GM18858 (cell line): ENCODE results near the gene APLP2.
"Not testable (repeated sequence)": the region's sequence is repeated elsewhere in the genome, so short reads cannot be mapped to it uniquely, and the experiment has no call there.

Source experiments
- ATAC-seq: cut with Tn5 transposase; IDR thresholded peaks from one replicate; pipeline ENCODE4 v1.9.1; 2021; ENCODE audit not compliant: unreplicated experiment

Gene APLP2

DNA sequence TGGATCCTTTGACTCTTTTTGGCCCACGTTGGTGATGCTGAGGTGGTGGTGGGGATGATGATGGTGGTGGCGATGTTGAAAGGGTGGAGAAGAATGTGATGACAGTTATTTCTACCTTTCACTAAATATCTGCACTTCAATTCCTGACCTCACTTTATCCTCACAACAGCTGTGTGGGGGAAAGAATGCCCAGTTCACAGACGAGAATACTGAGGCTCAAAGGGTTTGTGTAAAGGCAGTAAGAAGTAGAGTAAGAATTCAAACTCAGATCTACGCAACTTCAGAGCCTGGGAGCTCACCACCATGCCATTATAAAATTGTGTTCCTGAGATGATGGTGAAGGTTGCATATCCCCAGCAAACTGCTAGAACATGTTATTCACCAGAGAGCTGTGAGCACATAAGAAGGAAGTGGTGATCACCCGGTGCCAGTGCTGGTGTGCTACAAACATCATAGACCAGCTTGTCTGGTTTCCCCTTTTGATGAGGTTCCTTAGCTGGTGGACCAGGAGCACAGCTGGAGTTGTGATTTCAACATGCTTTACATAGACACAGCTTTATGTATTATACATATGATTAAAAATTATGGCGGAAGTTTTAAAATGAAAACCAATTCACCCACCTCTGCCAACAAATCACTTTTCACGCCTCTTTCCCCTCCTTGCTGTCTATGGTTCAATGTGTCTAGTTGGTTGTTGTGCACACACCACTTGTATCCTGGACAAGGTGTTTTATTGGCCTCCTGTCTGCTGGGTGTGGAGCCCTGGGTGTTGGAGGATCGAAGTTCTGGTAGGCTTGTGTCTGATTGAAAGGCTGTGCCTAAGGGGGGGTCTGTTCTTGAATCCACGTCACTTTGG lies 96.1 kb downstream of the APLP2 start:
- no peak for ATAC-seq

DNA sequence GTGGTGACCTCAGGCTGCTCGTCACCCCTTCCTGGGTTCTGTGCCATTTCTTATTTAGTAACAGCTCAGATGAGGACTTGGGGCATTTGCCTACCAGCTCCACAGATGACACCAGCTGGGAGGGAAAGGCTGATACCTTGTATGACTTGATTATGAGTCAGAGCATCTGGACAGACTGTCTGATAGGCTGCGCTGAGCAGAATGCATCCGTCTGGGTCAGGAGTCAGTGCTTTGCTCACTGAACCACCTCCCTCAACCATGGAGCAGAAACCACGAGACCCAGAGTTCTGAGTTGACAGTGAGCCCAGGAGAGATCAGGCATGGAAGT lies 96.7 kb downstream of the APLP2 start:
- ATAC-seq: peak; percentile 81

- no peak for ATAC-seq
Measured at GRCh38 chr11:130167146-130167545, 97.5 kb downstream of the APLP2 start.

- ATAC-seq: no peak
Measured at GRCh38 chr11:130168105-130168504, 98.4 kb downstream of the APLP2 start.

DNA sequence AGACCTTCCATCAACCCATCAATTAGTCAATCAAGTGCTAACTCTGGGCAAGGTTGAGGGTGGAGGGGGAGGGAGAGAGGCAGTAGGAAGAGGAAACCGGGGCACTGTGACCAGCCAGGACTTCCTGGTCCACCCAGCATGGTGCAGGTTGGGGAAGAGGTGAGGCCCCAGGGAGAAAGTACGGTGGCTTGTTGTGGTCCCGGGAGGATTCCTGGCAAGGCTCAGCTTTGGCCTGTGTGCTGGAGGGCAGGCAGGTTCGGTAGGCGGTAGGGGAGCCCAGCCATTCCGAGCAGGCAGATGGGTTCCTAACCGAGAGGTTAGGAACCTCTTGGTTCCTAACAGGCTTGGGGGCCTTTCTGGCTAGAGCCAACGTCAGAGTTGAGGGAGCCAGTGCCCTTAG lies 100.7 kb downstream of the APLP2 start:
- ATAC-seq: no peak

DNA sequence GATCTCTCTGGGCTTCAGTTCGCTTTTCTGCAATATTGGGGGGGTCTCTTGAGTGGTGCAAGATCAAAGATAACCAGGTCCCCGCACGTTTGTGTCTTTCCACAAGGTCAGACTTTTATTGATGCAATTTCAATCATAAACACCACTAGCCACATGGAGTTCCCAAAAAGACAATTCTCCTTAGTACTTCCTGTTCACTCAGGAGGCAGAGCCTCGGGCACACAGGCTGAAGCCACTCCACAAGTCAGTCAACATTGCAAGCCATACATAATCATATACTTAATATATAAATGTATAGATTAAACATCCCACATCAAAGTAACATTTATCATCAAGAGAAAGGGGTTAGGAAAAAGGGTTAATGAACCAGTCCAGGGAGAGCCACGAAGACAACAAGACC lies 101.8 kb downstream of the APLP2 start:
- no peak for ATAC-seq

DNA sequence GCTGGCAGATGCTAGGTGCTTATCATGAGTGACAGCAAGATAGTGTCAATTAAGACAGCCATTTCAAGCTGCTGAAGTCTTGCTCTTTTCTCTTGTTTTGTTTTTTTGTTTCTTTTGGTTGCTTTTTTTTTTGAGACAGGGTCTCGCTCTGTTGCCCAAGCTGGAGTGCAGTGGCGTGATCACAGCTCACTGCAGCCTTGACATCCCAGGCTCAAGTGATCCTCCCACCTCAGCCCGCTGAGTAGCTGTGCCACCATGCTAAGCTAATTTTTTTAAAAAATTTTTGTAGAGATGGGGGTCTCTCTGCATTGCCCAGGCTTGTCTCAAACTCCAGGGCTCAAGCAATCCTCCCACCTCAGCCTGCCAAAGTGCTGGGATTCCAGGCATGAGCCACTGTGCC lies 102.3 kb downstream of the APLP2 start:
- not testable (repeated sequence) for ATAC-seq

DNA sequence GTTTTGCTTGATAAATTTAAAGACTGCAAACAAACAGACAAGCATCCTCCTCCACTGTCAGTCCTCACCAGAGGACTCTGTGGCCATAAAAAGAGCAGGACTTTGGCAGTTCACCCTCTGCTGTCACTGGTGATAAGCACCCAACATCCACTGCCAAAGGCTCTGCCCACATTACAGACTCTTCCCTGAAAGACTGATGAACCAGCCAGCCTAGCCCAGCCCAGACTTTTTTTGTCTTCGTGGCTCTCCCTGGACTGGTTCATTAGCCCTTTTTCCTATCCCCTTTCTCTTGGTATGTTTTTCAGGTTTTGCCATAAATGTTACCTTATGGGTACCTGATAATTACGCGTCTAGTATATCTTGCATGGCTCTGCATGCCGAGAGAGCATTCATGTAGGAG lies 104.9 kb downstream of the APLP2 start:
- no peak for ATAC-seq

GRCh38 chr11:130175898-130176297 lies 106.2 kb downstream of the APLP2 start:
- no peak for ATAC-seq

- ATAC-seq: no peak
Measured at GRCh38 chr11:130177782-130178181, 108.1 kb downstream of the APLP2 start.

GRCh38 chr11:130178441-130179339 lies 109.0 kb downstream of the APLP2 start:
- no peak for ATAC-seq

GRCh38 chr11:130179396-130180306 lies 110.0 kb downstream of the APLP2 start:
- no peak for ATAC-seq

DNA sequence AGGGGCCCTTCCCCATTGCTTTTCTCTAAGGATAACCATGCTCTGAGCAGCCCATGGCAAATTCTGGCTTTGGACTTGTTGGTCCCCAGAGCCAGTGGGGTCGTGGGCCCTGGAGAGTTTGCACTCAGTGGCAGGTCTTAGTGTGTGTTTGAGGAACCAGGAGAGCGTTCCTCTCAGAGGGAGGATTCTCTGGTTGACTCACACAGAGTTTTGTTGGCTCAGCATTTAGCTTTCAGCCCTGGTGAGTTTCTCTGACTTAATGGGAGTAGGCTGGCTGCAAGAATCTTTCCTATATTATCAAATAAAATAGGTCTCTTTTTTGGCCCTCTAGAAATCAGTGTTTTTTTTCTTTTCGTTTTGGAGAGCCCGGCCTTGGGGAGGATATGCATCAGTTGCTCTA lies 110.8 kb downstream of the APLP2 start:
- peak; percentile 53 for ATAC-seq

DNA sequence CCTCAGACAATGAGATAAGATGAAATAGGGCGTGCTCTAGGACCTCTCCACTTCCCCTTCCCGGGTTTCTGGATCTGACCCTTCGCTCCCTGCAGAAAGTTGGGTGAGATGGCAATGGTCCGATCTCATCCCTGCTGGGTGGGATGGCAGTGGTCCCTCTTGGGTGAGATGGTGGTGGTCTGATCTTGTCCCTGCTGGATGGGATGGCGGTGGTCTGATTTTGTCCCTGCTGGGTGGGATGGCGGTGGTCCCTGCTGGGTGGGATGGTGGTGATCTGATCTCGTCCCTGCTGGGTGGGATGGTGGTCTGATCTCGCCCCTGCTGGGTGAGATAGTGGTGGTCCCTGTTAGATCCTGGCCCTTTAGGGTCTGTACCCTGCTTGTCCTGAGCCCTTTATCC lies 111.2 kb downstream of the APLP2 start:
- ATAC-seq: no peak

GRCh38 chr11:130181295-130182272 lies 111.9 kb downstream of the APLP2 start:
- no peak for ATAC-seq

GRCh38 chr11:130183878-130184610 lies 114.3 kb downstream of the APLP2 start:
- ATAC-seq: no peak

GRCh38 chr11:130187096-130187495 lies 117.4 kb downstream of the APLP2 start:
- no peak for ATAC-seq

DNA sequence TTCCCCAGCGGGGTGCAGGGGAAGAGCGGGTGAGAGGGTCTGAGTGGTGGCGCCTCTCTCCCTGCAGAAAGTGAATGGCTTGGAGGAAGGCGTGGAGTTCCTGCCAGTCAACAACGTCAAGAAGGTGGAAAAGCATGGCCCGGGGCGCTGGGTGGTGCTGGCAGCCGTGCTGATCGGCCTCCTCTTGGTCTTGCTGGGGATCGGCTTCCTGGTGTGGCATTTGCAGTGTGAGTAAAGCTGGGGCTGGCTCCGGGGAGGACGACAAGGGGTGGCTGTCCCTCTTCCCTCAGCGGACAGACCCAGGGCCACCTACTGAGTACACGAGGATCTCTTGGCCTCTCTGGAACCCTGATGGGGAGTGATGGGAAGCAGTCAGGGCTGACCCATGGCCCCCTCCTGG lies 118.4 kb downstream of the APLP2 start:
- no peak for ATAC-seq
